ENCODE measurements around the gene FAM120B. TPM values are rescaled to one million over a fixed set of nuclear protein-coding genes. Genes with fewer than 3 reads are reported as not detected.

Gene FAM120B
- total and polyA plus RNA-seq, 8 donors: 5.6 to 18.7 (median 11.7) TPM

GRCh38 chr6:170448751-170449630, 142.4 kb downstream of the FAM120B start:
- Histone ChIP-seq H3K4me1 (no peaks in the 10 kb centered on the region), H3K9me3 (no peaks in the 10 kb centered on the region), H3K27ac (no peak overlapping the region), H3K27me3 (no peaks in the 10 kb centered on the region), H3K4me3 (no peak overlapping the region), H3K36me3 (no peaks in the 10 kb centered on the region)
- TF ChIP-seq CTCF (IDR thresholded peaks at IDR 0.05): no peak
- DNase-seq (no peak), FAIRE-seq (no peak), ATAC-seq (no peak)
- intact Hi-C loops (cut with DNase I): no loop called here
- 78 to 88% methylated on average over 20 of the region's 20 CpGs for WGBS, 2 donors

GRCh38 chr6:170449835-170450753, 143.5 kb downstream of the FAM120B start:
- 85 to 86% methylated on average over 32 of the region's 32 CpGs for WGBS, 2 donors
- H3K4me1 ChIP-seq: no peaks in the 10 kb centered on the region
- FAIRE-seq: no peak
- no peak for ATAC-seq
- no peak for DNase-seq
- no peaks in the 10 kb centered on the region for H3K36me3 ChIP-seq
- intact Hi-C loops (cut with DNase I): no loop called here
- no peak overlapping the region for H3K4me3 ChIP-seq
- no peaks in the 10 kb centered on the region for H3K9me3 ChIP-seq
- H3K27me3 ChIP-seq: no peaks in the 10 kb centered on the region
- no peak overlapping the region for H3K27ac ChIP-seq
- TF ChIP-seq CTCF (IDR thresholded peaks at IDR 0.05): no peak

DNA sequence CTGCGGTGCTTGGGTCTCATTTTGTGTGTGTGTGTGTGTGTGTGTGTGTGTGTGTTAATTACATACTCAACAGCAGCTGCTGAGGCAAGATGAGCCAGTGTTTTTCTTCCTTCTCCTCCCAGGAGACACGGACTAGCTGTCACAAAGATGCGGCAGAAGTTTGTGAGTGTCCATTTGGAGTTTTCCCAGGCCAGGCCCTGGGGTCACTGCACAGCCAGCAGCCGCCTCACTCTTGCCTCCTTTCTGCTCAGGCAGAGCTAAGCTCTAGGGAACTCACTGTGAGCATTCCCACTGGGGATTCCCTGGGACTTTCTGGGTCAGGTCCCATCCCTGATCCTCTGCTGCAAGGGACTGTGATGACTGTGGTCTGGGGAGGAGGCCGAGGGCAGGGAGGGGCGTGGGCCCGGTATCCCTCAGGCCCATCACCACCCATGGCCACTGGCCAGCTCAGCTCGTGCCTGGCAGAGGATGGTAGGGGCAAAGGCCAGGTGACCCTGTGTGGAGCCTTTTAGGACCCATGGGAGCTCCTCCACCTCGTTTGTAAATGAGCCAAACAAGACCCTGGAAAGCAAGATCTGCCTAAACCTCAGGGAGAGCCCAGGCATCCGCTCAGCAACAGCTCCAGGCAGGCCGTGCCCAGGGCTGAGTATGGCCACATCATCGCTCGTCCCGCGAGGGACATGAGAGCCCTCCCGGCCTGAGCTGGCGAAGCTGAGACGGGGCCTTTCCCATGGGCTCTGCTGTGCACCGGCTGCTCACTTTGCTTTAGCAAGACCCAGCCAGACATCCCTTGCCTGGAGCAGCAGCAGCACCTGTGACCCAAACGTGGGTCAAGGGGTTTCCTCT, 144.6 kb downstream of the FAM120B start:
- intact Hi-C loops (cut with DNase I): no loop called here
- H3K27me3 ChIP-seq: no peaks in the 10 kb centered on the region
- H3K36me3 ChIP-seq: no peaks in the 10 kb centered on the region
- H3K27ac ChIP-seq: no peak overlapping the region
- 76 to 78% methylated on average over 20 of the region's 20 CpGs for WGBS, 2 donors
- H3K9me3 ChIP-seq: no peaks in the 10 kb centered on the region
- H3K4me3 ChIP-seq: no peak overlapping the region
- FAIRE-seq (no peak), DNase-seq (peak in 1 of 6 donors; percentile 10), ATAC-seq (no peak)
- no peak for TF ChIP-seq CTCF (IDR thresholded peaks at IDR 0.05)
- H3K4me1 ChIP-seq: no peaks in the 10 kb centered on the region

DNA sequence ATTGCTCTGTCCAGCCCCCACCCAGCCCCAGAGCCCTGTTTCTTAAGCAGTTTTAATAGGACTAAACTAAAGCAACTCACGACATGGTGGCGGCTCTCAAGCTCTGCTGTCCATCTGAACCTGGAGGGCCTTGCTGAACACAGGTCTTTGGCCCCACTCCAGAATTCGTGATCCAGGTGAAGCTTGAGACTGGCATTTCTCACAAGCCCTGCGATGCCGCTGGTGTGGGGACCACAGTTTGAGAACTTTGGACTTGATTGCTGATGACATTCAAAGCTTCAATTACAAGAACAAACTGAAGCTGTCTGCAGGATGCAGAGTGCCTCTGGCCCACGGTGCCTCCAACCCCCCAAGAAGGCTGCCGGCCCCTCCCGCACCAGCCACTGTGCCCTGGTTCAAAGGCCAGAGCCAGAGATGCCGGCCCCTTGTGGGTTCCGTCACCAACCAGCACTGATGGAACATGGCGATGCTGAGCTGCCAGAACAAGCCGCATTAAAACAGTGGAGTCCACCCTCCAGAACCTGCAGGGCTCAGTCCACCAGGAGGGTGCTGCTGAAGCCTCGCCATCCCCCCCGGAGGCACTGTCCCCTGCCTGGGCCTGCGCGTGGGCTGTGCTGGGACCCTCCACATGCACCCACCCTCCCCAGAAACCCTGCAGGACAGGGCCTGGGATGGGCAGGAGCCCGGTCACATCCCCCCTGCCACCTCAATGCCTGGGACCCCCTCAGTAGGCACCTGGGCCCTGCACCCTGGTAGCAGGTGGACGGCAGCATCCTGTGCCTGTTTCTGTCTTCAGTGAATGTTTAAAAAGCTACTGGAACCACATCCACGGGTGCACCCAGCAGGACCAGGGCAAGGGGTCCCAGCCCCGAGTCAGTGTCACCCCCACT, 145.4 kb downstream of the FAM120B start:
- no peaks in the 10 kb centered on the region for H3K27me3 ChIP-seq
- ATAC-seq (no peak), DNase-seq (no peak), FAIRE-seq (no peak)
- H3K4me3 ChIP-seq: no peak overlapping the region
- H3K36me3 ChIP-seq: no peaks in the 10 kb centered on the region
- WGBS, 2 donors: 87 to 90% methylated on average over 20 of the region's 20 CpGs
- intact Hi-C loops (cut with DNase I): no loop called here
- H3K9me3 ChIP-seq: no peaks in the 10 kb centered on the region
- no peak for TF ChIP-seq CTCF (IDR thresholded peaks at IDR 0.05)
- no peaks in the 10 kb centered on the region for H3K4me1 ChIP-seq
- no peak overlapping the region for H3K27ac ChIP-seq
